B cell (primary cell): Measurements from ENCODE around the gene RPS28. TPM values are rescaled to one million over a fixed set of nuclear protein-coding genes. Genes with fewer than 3 reads are reported as not detected.

Source experiments
- ATAC-seq: fragments of 200-7000 bp; cut with Tn5 transposase; one replicate; pipeline ENCODE4 v1.10.0; 2021; ENCODE audit warnings: low read depth, mild to moderate bottlenecking, moderate number of reproducible peaks, moderate library complexity
- CTCF ChIA-PET: fragments of 350-600 bp; sonication (Branson Sonifier 250); formaldehyde crosslinking; loops from one replicate; lab custom pipeline; 2021; ENCODE audit warnings: antibody characterized with exemption, inconsistent platforms; lab: Charles Lee
- POLR2A ChIA-PET: fragments of 350-600 bp; sonication (Branson Sonifier 250); formaldehyde crosslinking; loops from one replicate; lab custom pipeline; 2021; ENCODE audit warnings: antibody characterized with exemption; lab: Charles Lee
- DNase-seq: peaks from one replicate; pipeline ENCODE4 v3.0.0; 2013
- H2AFZ ChIP-seq: 2 replicates; pipeline ENCODE4 v1.6.1; 2012; ENCODE audit warnings: mild to moderate bottlenecking, low read depth, low read length; ENCODE audit not compliant: insufficient read depth, poor library complexity, severe bottlenecking
- H3K27ac ChIP-seq, 2 donors: 1 replicate in 1 of 2; 2 replicates in 1 of 2; pipeline ENCODE4 v1.5.1; 2012 to 2013; ENCODE audit warnings: low read length in 2 of 2, mild to moderate bottlenecking in 2 of 2, moderate library complexity in 1 of 2
- H3K27me3 ChIP-seq, 4 experiments: fragments of 200-600 bp in 1 of 4; sonication (generic) in 1 of 4; replicated peaks in 1 of 4; 1 replicate in 2 of 4; 2 replicates in 2 of 4; pipeline versions ENCODE4 v1.6.1 to v1.7.0; 2013 to 2016; ENCODE audit warnings: low read length in 3 of 4, mild to moderate bottlenecking in 2 of 4, mixed read lengths in 1 of 4, moderate library complexity in 1 of 4; ENCODE audit not compliant: insufficient read depth in 4 of 4, control insufficient read depth in 3 of 4; ENCODE audit errors: control extremely low read depth in 1 of 4
- H3K36me3 ChIP-seq, 2 experiments: replicated peaks in 1 of 2; 1 replicate in 1 of 2; 2 replicates in 1 of 2; pipeline versions ENCODE4 v1.6.1 to v1.7.1; 2013; ENCODE audit warnings: low read length in 1 of 2; ENCODE audit not compliant: insufficient read depth in 2 of 2, control insufficient read depth in 1 of 2; ENCODE audit errors: control extremely low read depth in 1 of 2, extremely low read depth in 1 of 2
- H3K4me1 ChIP-seq, 2 donors: fragments of 200-600 bp in 1 of 2; sonication (generic) in 1 of 2; 1 replicate in 1 of 2; 2 replicates in 1 of 2; pipeline versions ENCODE4 v1.5.1 to v1.6.1; 2013 to 2017; ENCODE audit warnings: low read length in 2 of 2; ENCODE audit not compliant: control insufficient read depth in 2 of 2, insufficient read depth in 2 of 2
- H3K4me2 ChIP-seq: replicated peaks from 2 replicates; pipeline ENCODE3; 2012; ENCODE audit warnings: mild to moderate bottlenecking, low read depth, low read length; ENCODE audit not compliant: poor library complexity, severe bottlenecking
- H3K4me3 ChIP-seq, 5 experiments: fragments of 200-600 bp in 1 of 5; sonication (generic) in 1 of 5; 1 replicate in 3 of 5; 2 replicates in 2 of 5; pipeline versions ENCODE4 v1.5.1 to v1.7.0; 2011 to 2016; ENCODE audit warnings: low read length in 4 of 5, mild to moderate bottlenecking in 4 of 5, low read depth in 2 of 5, control low read depth in 1 of 5, moderate library complexity in 1 of 5; ENCODE audit not compliant: insufficient read depth in 1 of 5; ENCODE audit errors: control extremely low read depth in 1 of 5, extremely low read depth in 1 of 5
- H3K79me2 ChIP-seq: fragments of 200-600 bp; sonication (generic); one replicate; pipeline ENCODE4 v1.6.0; 2016; ENCODE audit warnings: low read length; ENCODE audit not compliant: control insufficient read depth, insufficient read depth
- H3K9ac ChIP-seq: fragments of 200-600 bp; sonication (generic); 2 replicates; pipeline ENCODE4 v1.6.1; 2017; ENCODE audit warnings: mild to moderate bottlenecking, low read length, moderate library complexity
- H3K9me3 ChIP-seq, 3 donors: one replicate each; pipeline versions ENCODE4 v1.6.1 to v1.7.1; 2013; ENCODE audit warnings: low read length in 2 of 3; ENCODE audit not compliant: control insufficient read depth in 2 of 3, insufficient read depth in 1 of 3; ENCODE audit errors: control extremely low read depth in 1 of 3
- H4K20me1 ChIP-seq: 2 replicates; pipeline ENCODE4 v1.6.0; 2012; ENCODE audit warnings: mild to moderate bottlenecking, low read length; ENCODE audit not compliant: insufficient read depth, control insufficient read depth, poor library complexity, severe bottlenecking
- H3K27ac Mint-ChIP-seq: one replicate; pipeline ENCODE4 v1.8.0; 2021; ENCODE audit warnings: mixed read lengths
- H3K27me3 Mint-ChIP-seq: one replicate; pipeline ENCODE4 v1.8.0; 2021; ENCODE audit warnings: mixed read lengths
- H3K4me1 Mint-ChIP-seq: one replicate; pipeline ENCODE4 v1.8.0; 2021; ENCODE audit warnings: mixed read lengths
- H3K4me3 Mint-ChIP-seq: one replicate; pipeline ENCODE4 v1.8.0; 2021; ENCODE audit warnings: mixed read lengths
- H3K9me3 Mint-ChIP-seq: one replicate; pipeline ENCODE4 v1.8.0; 2022; ENCODE audit warnings: mixed read lengths; ENCODE audit not compliant: insufficient read depth
- CTCF ChIP-seq: fragments of 200-600 bp; IDR thresholded peaks from one replicate; pipeline ENCODE4 v1.8.0; 2022; ENCODE audit warnings: antibody characterized with exemption, mild to moderate bottlenecking
- EZH2 ChIP-seq: IDR thresholded peaks from 2 replicates; pipeline ENCODE4 v1.6.1; 2012; ENCODE audit warnings: borderline replicate concordance, low read depth, mild to moderate bottlenecking, moderate library complexity, low read length; ENCODE audit not compliant: insufficient read depth, poor library complexity, severe bottlenecking
- WGBS: methylation state at CpG from one replicate; pipeline ENCODE4 v1.1.5; 2013; ENCODE audit warnings: missing lambda C conversion rate; ENCODE audit not compliant: insufficient coverage; 5-methylcytosine and 5-hydroxymethylcytosine counted together
- intact Hi-C: fragments of 100-400 bp; cut with micrococcal nuclease; formaldehyde crosslinking; loops from one replicate; pipeline ENCODE4 v1.10.0; 2022
- polyA plus RNA-seq: library from polyadenylated mRNA; depleted of rRNA; stranded (reverse); fragments of >200 nt; gene quantifications from 2 replicates; pipeline ENCODE4 v1.2.3, GENCODE V29; 2012
- total RNA-seq, 2 donors: library from RNA; stranded (reverse); fragments of 120-200 nt in 1 of 2; gene quantifications; 1 replicate in 1 of 2; 2 replicates in 1 of 2; pipeline versions ENCODE4 v1.2.3 to v1.2.4, GENCODE V29; 2013 to 2022

Gene RPS28
- total and polyA plus RNA-seq, 2 donors (not counting 1 experiment from before 2014, with no cell fraction given), result 1,800 to 2,579 TPM

- DNase-seq (no peak), ATAC-seq (no peak)
- peaks cover 24% of the 10 kb centered on the region for H3K4me1 Mint-ChIP-seq
- CTCF ChIA-PET, result no interaction called here
- POLR2A ChIA-PET, result no interaction called here
- no peaks in the 10 kb centered on the region for H3K9me3 Mint-ChIP-seq
- intact Hi-C loops, result loop anchor here (10.0 kb wide), 1 partner anchor 1110 kb away; no protein-coding TSS in a partner anchor
- Histone ChIP-seq H3K79me2 (peaks cover 12% of the 10 kb centered on the region), H3K27me3 (no peaks in the 10 kb centered on the region), H3K9ac (no peak overlapping the region), H3K4me2 (no peak overlapping the region), H3K27ac (no peak overlapping the region), H3K9me3 (no peaks in the 10 kb centered on the region), H2AFZ (no peak overlapping the region), H4K20me1 (peaks cover 6% of the 10 kb centered on the region), H3K36me3 (peaks cover 0 to 4% of the 10 kb centered on the region in 2 experiments), H3K4me3 (no peak overlapping the region), H3K4me1 (peaks cover 7 to 18% of the 10 kb centered on the region in 2 donors)
- H3K27me3 Mint-ChIP-seq, result no peaks in the 10 kb centered on the region
- TF ChIP-seq EZH2, result no peak
- no peak for TF ChIP-seq CTCF
- no peak overlapping the region for H3K4me3 Mint-ChIP-seq
- WGBS, result 91% methylated on average over 33 of the region's 33 CpGs
- H3K27ac Mint-ChIP-seq, result no peak overlapping the region
Measured at GRCh38 chr19:8304841-8305621, 16.3 kb upstream of the RPS28 start.

- no peaks in the 10 kb centered on the region for H3K9me3 ChIP-seq
- H3K27me3 ChIP-seq, result no peaks in the 10 kb centered on the region
- Mint-ChIP-seq H3K4me1 (peaks cover 24% of the 10 kb centered on the region), H3K9me3 (no peaks in the 10 kb centered on the region), H3K27me3 (no peaks in the 10 kb centered on the region), H3K4me3 (no peak overlapping the region), H3K27ac (no peak overlapping the region)
- DNase-seq (no peak), ATAC-seq (no peak)
- no peak overlapping the region for H3K4me2 ChIP-seq
- H4K20me1 ChIP-seq, result peaks cover 6% of the 10 kb centered on the region
- H3K4me1 ChIP-seq, result peaks cover 7 to 18% of the 10 kb centered on the region in 2 donors
- 57% methylated on average over 1 of the region's 4 CpGs for WGBS
- ChIA-PET CTCF (interaction anchor here (0.9 kb wide), 1 partner anchor 13 kb away, joined by 8 read pairs; no protein-coding TSS in a partner anchor), POLR2A (no interaction called here)
- H3K27ac ChIP-seq, result no peak overlapping the region
- peaks cover 0 to 5% of the 10 kb centered on the region in 2 experiments for H3K36me3 ChIP-seq
- H3K4me3 ChIP-seq, result no peak overlapping the region
- no peak overlapping the region for H3K9ac ChIP-seq
- no peak overlapping the region for H2AFZ ChIP-seq
- no peak for TF ChIP-seq EZH2
- no peak for TF ChIP-seq CTCF
- peaks cover 12% of the 10 kb centered on the region for H3K79me2 ChIP-seq
- intact Hi-C loops, result loop anchor here (10.0 kb wide), 1 partner anchor 1111 kb away; no protein-coding TSS in a partner anchor
Measured at GRCh38 chr19:8305798-8306197, 15.5 kb upstream of the RPS28 start.
